Measurements from ENCODE around the gene GON4L. TPM values are rescaled to one million over a fixed set of nuclear protein-coding genes. Genes with fewer than 3 reads are reported as not detected.

The GON4L gene
- total and polyA plus RNA-seq, 2 experiments from 2014 or later, result 26.4 to 42.0 TPM

DNA sequence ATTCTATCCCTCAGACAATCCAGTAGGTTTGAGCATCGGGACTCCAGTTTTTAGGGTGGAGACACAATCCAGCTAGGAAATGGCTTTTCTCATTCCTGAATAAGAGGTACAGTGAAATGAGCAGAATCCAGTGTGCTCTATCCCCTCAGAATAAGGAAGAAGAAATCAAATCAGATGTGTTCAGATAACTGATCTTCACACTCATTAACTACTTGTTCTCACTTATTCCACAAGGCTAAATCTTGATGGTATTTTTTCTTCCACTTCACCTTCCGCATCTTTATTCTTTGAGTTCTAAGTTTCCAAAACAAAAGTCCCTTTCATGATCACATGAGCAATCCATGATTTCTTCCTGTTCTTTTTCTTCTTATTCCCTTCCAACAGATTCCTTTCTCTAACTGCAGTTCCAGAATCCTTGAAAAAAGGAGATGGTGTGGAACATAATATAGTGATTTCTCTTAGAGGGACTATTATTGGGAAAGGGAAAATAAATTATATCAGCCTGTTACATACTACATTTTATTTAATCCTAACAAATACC lies 4.0 kb upstream of the GON4L start:
- no peaks in the 10 kb centered on the region for H3K36me3 ChIP-seq
- peaks cover 12% of the 10 kb centered on the region for H3K27me3 ChIP-seq
- TF ChIP-seq, protein P1, sequence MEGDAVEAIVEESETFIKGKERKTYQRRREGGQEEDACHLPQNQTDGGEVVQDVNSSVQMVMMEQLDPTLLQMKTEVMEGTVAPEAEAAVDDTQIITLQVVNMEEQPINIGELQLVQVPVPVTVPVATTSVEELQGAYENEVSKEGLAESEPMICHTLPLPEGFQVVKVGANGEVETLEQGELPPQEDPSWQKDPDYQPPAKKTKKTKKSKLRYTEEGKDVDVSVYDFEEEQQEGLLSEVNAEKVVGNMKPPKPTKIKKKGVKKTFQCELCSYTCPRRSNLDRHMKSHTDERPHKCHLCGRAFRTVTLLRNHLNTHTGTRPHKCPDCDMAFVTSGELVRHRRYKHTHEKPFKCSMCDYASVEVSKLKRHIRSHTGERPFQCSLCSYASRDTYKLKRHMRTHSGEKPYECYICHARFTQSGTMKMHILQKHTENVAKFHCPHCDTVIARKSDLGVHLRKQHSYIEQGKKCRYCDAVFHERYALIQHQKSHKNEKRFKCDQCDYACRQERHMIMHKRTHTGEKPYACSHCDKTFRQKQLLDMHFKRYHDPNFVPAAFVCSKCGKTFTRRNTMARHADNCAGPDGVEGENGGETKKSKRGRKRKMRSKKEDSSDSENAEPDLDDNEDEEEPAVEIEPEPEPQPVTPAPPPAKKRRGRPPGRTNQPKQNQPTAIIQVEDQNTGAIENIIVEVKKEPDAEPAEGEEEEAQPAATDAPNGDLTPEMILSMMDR (IDR thresholded peaks at IDR 0.05; ENCODE audit: low read depth, low read length), result no peak
- no peak for DNase-seq (ENCODE audit: low read depth in 1 of 2, low spot score in 1 of 2)
- H3K4me3 ChIP-seq, result no peak overlapping the region
- no peaks in the 10 kb centered on the region for H3K9me3 ChIP-seq (ENCODE audit: low read depth)
- H3K27ac ChIP-seq, result peak overlapping the region; percentile 44
- H3K4me1 ChIP-seq (ENCODE audit: low read depth), result peaks cover 4% of the 10 kb centered on the region

- DNase-seq (ENCODE audit: low read depth in 1 of 2, low spot score in 1 of 2), result peak; percentile 34 to 89
These were observed 3.2 kb upstream of the GON4L start for GRCh38 chr1:155859881-155860871.

GRCh38 chr1:155859234-155859829 lies 2.3 kb upstream of the GON4L start, which contains the start of gene SYT11:
Gene SYT11 (plus strand): TSS chr1:155859567. CDS start chr1:155859762, 195 bp downstream.
- DNase-seq (ENCODE audit: low read depth in 1 of 2, low spot score in 1 of 2), result peak; percentile 96 to 97
- peaks cover 6% of the 10 kb centered on the region for H3K4me1 ChIP-seq (ENCODE audit: low read depth)
- TF ChIP-seq, protein P1 (IDR thresholded peaks at IDR 0.05; ENCODE audit: low read depth, low read length), result no peak
- H3K4me3 ChIP-seq, result peak within 1 kb of the TSS; percentile 28
- H3K36me3 ChIP-seq, result peaks cover 4% of the 10 kb centered on the region
- peak within 1 kb of the TSS; percentile 44 for H3K27ac ChIP-seq
- H3K27me3 ChIP-seq, result peaks cover 12% of the 10 kb centered on the region
- H3K9me3 ChIP-seq (ENCODE audit: low read depth), result no peaks in the 10 kb centered on the region

More at GRCh38 chr1:155859881-155860871, 3.2 kb upstream of the GON4L start:
- Histone ChIP-seq H3K4me3 (no peak overlapping the region), H3K4me1 (ENCODE audit: low read depth) (peaks cover 6% of the 10 kb centered on the region), H3K27me3 (peaks cover 12% of the 10 kb centered on the region), H3K36me3 (no peaks in the 10 kb centered on the region), H3K9me3 (ENCODE audit: low read depth) (no peaks in the 10 kb centered on the region), H3K27ac (peak overlapping the region; percentile 44)
- TF ChIP-seq, protein P1 (IDR thresholded peaks at IDR 0.05; ENCODE audit: low read depth, low read length), result no peak

DNA sequence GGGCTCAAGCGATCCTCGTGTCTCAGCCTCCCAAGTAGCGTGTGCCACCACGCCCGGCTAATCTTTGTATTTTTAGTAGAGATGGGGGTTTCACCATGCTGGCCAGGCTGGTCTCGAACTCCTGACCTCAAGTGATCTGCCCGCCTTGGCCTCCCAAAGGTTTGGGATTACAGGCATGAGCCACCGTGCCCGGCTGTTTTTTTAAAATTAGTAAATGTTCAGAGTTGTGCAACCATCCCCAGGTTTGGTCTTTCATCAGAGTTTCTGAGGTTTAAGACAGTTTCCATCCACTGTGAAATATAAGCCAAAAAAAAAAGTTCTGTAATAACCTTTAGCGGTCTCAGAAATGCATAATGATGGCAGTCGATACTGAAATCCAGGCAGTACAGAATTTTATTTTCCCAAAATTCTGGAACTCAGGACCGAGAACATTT lies 1.8 kb upstream of the GON4L start:
- TF ChIP-seq, protein P1 (IDR thresholded peaks at IDR 0.05; ENCODE audit: low read depth, low read length), result no peak
- Histone ChIP-seq H3K27me3 (peaks cover 12% of the 10 kb centered on the region), H3K27ac (no peak overlapping the region)

DNA sequence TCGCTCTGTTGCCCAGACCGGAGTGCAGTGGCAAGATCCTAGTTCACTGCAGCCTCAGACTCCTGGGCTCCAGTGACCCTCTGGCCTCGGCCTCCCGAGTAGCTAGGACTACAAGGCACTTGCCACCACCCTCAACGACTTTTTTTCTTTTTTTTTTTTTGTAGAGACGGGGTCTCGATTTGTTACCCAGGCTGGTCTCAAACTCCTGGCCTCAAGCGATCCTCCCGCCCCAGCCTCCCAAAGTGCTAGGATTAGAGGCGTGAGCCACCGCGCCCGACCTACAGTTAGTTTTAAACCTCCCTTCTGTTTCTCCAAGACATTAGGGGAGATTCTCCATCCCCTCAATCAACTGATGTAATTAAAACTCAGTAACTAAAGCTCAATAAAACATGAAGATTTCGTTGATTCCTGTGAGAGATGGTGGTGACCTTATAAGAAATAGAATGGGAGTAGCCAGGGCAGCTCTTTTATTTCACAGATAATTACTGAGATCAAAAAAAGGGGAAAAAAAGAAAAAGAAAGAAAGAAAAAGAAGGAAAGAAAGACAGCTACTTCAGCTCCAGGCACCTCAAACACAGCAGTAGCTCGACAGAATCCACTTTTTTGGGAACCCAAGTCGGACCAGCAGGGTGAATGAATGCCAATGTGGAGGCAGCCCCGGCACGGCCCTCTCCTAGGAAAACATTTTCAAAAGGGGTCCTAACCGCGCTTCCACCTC lies 598 bp downstream of the GON4L start:
- Histone ChIP-seq H3K4me1 (ENCODE audit: low read depth) (peaks cover 6% of the 10 kb centered on the region), H3K9me3 (ENCODE audit: low read depth) (no peaks in the 10 kb centered on the region), H3K4me3 (peak overlapping the region; percentile 85), H3K27ac (peak overlapping the region; percentile 78), H3K36me3 (peaks cover 16% of the 10 kb centered on the region), H3K27me3 (no peaks in the 10 kb centered on the region)
- TF ChIP-seq, protein P1 (IDR thresholded peaks at IDR 0.05; ENCODE audit: low read depth, low read length), result no peak
- DNase-seq (ENCODE audit: low read depth in 1 of 2, low spot score in 1 of 2), result no peak

More for the DNA sequence above, 1.8 kb upstream of the GON4L start:
- H3K4me1 ChIP-seq (ENCODE audit: low read depth), result peaks cover 6% of the 10 kb centered on the region
- peaks cover 6% of the 10 kb centered on the region for H3K36me3 ChIP-seq
- H3K9me3 ChIP-seq (ENCODE audit: low read depth), result no peaks in the 10 kb centered on the region
- peak in 1 of 2 donors; percentile 68 for DNase-seq (ENCODE audit: low read depth in 1 of 2, low spot score in 1 of 2)
- H3K4me3 ChIP-seq, result peak overlapping the region; percentile 28
